Upper lobe of right lung (tissue), 1 donor: ENCODE results near the gene UBAC2. TPM values are rescaled to one million over a fixed set of nuclear protein-coding genes. Genes with fewer than 3 reads are reported as not detected.

Source experiments
- ATAC-seq: fragments of 200-7000 bp; cut with Tn5 transposase; one replicate; pipeline ENCODE4 v1.9.1; 2020; ENCODE audit warnings: mild to moderate bottlenecking, moderate library complexity
- DNase-seq: peaks from one replicate; pipeline ENCODE4 v3.0.0-alpha.2; 2020
- H3K27ac ChIP-seq: fragments of 200-600 bp; one replicate; pipeline ENCODE4 v1.8.0; 2022
- H3K27me3 ChIP-seq: fragments of 200-600 bp; one replicate; pipeline ENCODE4 v1.8.0; 2022; ENCODE audit warnings: mild to moderate bottlenecking
- H3K36me3 ChIP-seq: fragments of 200-600 bp; one replicate; pipeline ENCODE4 v1.8.0; 2022
- H3K4me1 ChIP-seq: fragments of 200-600 bp; one replicate; pipeline ENCODE4 v1.8.0; 2022
- H3K4me3 ChIP-seq: fragments of 200-600 bp; one replicate; pipeline ENCODE4 v1.8.0; 2022; ENCODE audit warnings: mild to moderate bottlenecking
- H3K9me3 ChIP-seq: fragments of 200-600 bp; one replicate; pipeline ENCODE4 v1.8.0; 2022
- intact Hi-C: fragments of 100-400 bp; cut with DNase I; formaldehyde crosslinking; loops from one replicate; pipeline ENCODE4 v1.11.0; 2022
- total RNA-seq: library from RNA; stranded (reverse); fragmentation: NEBNext Ultra II Directional; extraction: Animal tissue kit (Norgen Biotek cat#: 25700); gene quantifications from one replicate; pipeline ENCODE4 v1.2.1, GENCODE V29; 2021
- TF ChIP-seq, protein P1 (sequence below): fragments of 200-600 bp; IDR thresholded peaks from one replicate; pipeline ENCODE4 v1.8.0; 2022; ENCODE audit warnings: antibody characterized with exemption
- donor health status: DM: no; HTN: yes; CAD: no; lungs with severe emphysema.

The UBAC2 gene
- total RNA-seq, 1 donor from 2014 or later = 50.2 TPM

DNA sequence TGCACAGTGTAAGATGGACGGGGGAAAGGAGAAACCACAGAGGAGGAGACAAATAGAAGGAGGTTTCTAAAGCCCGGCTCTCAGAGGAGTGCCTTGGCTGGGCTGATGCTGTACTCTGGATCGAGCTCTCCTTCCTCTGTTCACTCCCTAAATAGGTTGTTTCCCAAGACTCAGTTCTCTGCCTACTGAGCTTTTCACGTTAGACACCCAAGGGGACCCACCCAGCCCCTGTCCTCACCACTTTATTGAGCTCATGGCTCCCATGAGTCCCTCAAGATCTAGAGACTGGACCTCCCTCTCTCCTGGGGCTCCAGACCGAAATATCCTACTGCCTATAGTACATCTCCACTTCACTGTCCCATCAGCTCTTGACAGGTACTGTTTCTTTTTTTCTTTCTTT, 144.7 kb downstream of the UBAC2 start:
- intact Hi-C loops = no loop called here
- Histone ChIP-seq H3K27ac (no peak overlapping the region), H3K4me3 (no peak overlapping the region), H3K36me3 (peaks cover 55% of the 10 kb centered on the region), H3K27me3 (no peaks in the 10 kb centered on the region), H3K9me3 (no peaks in the 10 kb centered on the region), H3K4me1 (no peaks in the 10 kb centered on the region)
- no peak for ATAC-seq
- TF ChIP-seq, protein P1, sequence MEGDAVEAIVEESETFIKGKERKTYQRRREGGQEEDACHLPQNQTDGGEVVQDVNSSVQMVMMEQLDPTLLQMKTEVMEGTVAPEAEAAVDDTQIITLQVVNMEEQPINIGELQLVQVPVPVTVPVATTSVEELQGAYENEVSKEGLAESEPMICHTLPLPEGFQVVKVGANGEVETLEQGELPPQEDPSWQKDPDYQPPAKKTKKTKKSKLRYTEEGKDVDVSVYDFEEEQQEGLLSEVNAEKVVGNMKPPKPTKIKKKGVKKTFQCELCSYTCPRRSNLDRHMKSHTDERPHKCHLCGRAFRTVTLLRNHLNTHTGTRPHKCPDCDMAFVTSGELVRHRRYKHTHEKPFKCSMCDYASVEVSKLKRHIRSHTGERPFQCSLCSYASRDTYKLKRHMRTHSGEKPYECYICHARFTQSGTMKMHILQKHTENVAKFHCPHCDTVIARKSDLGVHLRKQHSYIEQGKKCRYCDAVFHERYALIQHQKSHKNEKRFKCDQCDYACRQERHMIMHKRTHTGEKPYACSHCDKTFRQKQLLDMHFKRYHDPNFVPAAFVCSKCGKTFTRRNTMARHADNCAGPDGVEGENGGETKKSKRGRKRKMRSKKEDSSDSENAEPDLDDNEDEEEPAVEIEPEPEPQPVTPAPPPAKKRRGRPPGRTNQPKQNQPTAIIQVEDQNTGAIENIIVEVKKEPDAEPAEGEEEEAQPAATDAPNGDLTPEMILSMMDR = no peak
- no peak for DNase-seq

- H3K4me1 ChIP-seq = no peaks in the 10 kb centered on the region
- H3K27ac ChIP-seq = no peak overlapping the region
- DNase-seq = no peak
- H3K4me3 ChIP-seq = no peak overlapping the region
- no peak for ATAC-seq
- no peaks in the 10 kb centered on the region for H3K27me3 ChIP-seq
- peaks cover 43% of the 10 kb centered on the region for H3K36me3 ChIP-seq
- H3K9me3 ChIP-seq = no peaks in the 10 kb centered on the region
- TF ChIP-seq, protein P1 = no peak
- intact Hi-C loops = no loop called here
Observed at GRCh38 chr13:99346335-99347042, 145.8 kb downstream of the UBAC2 start.

DNA sequence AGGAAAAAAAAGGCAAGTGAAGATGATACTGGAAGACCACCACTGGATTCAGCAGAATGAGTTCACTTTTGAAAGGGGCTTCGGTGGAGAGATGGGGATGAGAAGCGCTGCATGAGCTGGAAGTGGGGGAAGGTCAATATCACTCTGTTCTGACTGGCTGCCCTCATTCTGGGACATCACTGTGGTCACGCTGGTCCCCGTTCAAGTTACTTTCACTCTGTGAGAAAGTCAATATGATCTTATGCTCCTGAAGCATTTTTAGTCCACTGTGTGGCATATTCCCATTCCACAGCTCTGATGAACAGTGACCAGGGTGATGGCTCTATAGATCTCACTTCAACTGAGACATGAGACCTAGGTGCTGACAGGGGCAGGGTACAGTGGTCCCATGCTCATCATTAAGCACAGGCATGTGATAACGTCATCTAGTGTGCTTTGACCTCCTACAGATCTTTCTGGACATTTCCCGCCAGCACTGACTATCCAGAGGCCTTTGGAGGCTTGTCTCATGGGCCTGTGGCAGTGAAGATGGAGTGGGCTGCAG, 146.8 kb downstream of the UBAC2 start:
- Histone ChIP-seq H3K4me3 (no peak overlapping the region), H3K9me3 (no peaks in the 10 kb centered on the region), H3K27me3 (no peaks in the 10 kb centered on the region), H3K4me1 (no peaks in the 10 kb centered on the region), H3K36me3 (peaks cover 35% of the 10 kb centered on the region), H3K27ac (no peak overlapping the region)
- intact Hi-C loops = no loop called here
- DNase-seq (no peak), ATAC-seq (no peak)
- TF ChIP-seq, protein P1 = no peak

GRCh38 chr13:99347911-99348451, 147.3 kb downstream of the UBAC2 start:
- DNase-seq (no peak), ATAC-seq (no peak)
- TF ChIP-seq, protein P1 = no peak
- intact Hi-C loops = no loop called here
- peaks cover 33% of the 10 kb centered on the region for H3K36me3 ChIP-seq
- no peaks in the 10 kb centered on the region for H3K27me3 ChIP-seq
- H3K4me1 ChIP-seq = no peaks in the 10 kb centered on the region
- H3K27ac ChIP-seq = no peak overlapping the region
- H3K9me3 ChIP-seq = no peaks in the 10 kb centered on the region
- H3K4me3 ChIP-seq = no peak overlapping the region

- H3K27me3 ChIP-seq = no peaks in the 10 kb centered on the region
- DNase-seq (no peak), ATAC-seq (no peak)
- no peak overlapping the region for H3K4me3 ChIP-seq
- no peaks in the 10 kb centered on the region for H3K9me3 ChIP-seq
- intact Hi-C loops = no loop called here
- TF ChIP-seq, protein P1 = no peak
- H3K4me1 ChIP-seq = peaks cover 1% of the 10 kb centered on the region
- no peak overlapping the region for H3K27ac ChIP-seq
- peaks cover 15% of the 10 kb centered on the region for H3K36me3 ChIP-seq
Observed at GRCh38 chr13:99350191-99350590, 149.5 kb downstream of the UBAC2 start.
